A549 (cell line): Measurements from ENCODE around the gene ITPKB. TPM values are rescaled to one million over a fixed set of nuclear protein-coding genes. Genes with fewer than 3 reads are reported as not detected.

Source experiments
- ATAC-seq, 2 experiments: fragments of 200-7000 bp in 1 of 2; fragments of >200 bp in 1 of 2; cut with Nextera tagmentation in 1 of 2; cut with Tn5 transposase in 1 of 2; 3 replicates each; pipeline versions ENCODE4 v1.8.0 to v1.9.1; 2018 to 2020; ENCODE audit warnings: mild to moderate bottlenecking in 1 of 2, moderate library complexity in 1 of 2
- CTCF ChIA-PET: fragments of 300-600 bp; sonication (Branson Sonifier 250); formaldehyde crosslinking; extraction: SDS; loops from one replicate; lab custom pipeline; 2021; ENCODE audit warnings: antibody characterized with exemption, inconsistent platforms; lab: Yijun Ruan, JAX
- POLR2A ChIA-PET: fragments of 350-600 bp; formaldehyde crosslinking; extraction: SDS; loops from one replicate; lab custom pipeline; 2021; ENCODE audit warnings: antibody characterized with exemption, inconsistent platforms; lab: Yijun Ruan, JAX
- DNase-seq, 2 experiments: peaks; one replicate each; pipeline versions ENCODE4 v3.0.0 to v3.0.0-alpha.2; 2011 to 2016; ENCODE audit warnings: low read depth in 1 of 2, low spot score in 1 of 2
- FAIRE-seq: peaks from 2 replicates; lab custom pipeline; 2011; peaks lifted over from hg19 to GRCh38; lab: Jason Lieb, UNC
- H3K27ac ChIP-seq, 2 experiments: fragments of >200 bp; sonication (Bioruptor Twin); formaldehyde crosslinking; 3 replicates each; pipeline ENCODE4 v1.5.1; 2016 to 2017
- H3K4me1 ChIP-seq: fragments of >200 bp; sonication (Bioruptor Twin); formaldehyde crosslinking; 3 replicates; pipeline ENCODE4 v1.6.1; 2016
- H3K4me2 ChIP-seq: fragments of >200 bp; sonication (Bioruptor Twin); formaldehyde crosslinking; 3 replicates; pipeline ENCODE4 v1.6.1; 2016
- H3K4me3 ChIP-seq: fragments of >200 bp; sonication (Bioruptor Twin); formaldehyde crosslinking; 3 replicates; pipeline ENCODE4 v1.5.1; 2016
- H3K9me3 ChIP-seq: fragments of >200 bp; sonication (Bioruptor Twin); formaldehyde crosslinking; 3 replicates; pipeline ENCODE4 v1.6.1; 2016
- ATOH8 ChIP-seq: fragments of 250-450 bp; sonication (Bioruptor Pico); IDR thresholded peaks from 2 replicates; pipeline ENCODE4 v1.5.0; 2020; ENCODE audit warnings: low read depth, mild to moderate bottlenecking, moderate library complexity
- CBX2 ChIP-seq: fragments of 200-600 bp; sonication (generic); IDR thresholded peaks from 2 replicates; pipeline ENCODE4 v1.6.1; 2016; ENCODE audit warnings: low read depth, mild to moderate bottlenecking, borderline replicate concordance
- CEBPB ChIP-seq, 2 experiments: fragments of >200 bp in 1 of 2; sonication (Bioruptor Twin) in 1 of 2; formaldehyde crosslinking in 1 of 2; IDR thresholded peaks; 2 replicates each; pipeline ENCODE4 v1.6.1; 2012 to 2016
- E2F6 ChIP-seq: IDR thresholded peaks from 2 replicates; pipeline ENCODE4 v1.6.1; 2012; ENCODE audit warnings: low read depth, borderline replicate concordance
- FOSB ChIP-seq: fragments of 250-450 bp; sonication (Bioruptor Pico); IDR thresholded peaks from 2 replicates; pipeline ENCODE4 v1.5.0; 2020; ENCODE audit warnings: mild to moderate bottlenecking, moderate library complexity
- GATA3 ChIP-seq: IDR thresholded peaks from 2 replicates; pipeline ENCODE4 v1.6.1; 2012; ENCODE audit warnings: borderline replicate concordance
- HDAC2 ChIP-seq: fragments of 200-600 bp; sonication (generic); IDR thresholded peaks from 2 replicates; pipeline ENCODE4 v1.6.1; 2016
- HEYL ChIP-seq: fragments of 250-450 bp; sonication (Bioruptor Pico); IDR thresholded peaks from 2 replicates; pipeline ENCODE4 v1.8.0; 2021; ENCODE audit warnings: mild to moderate bottlenecking, moderate library complexity
- HOXA7 ChIP-seq: fragments of 250-450 bp; sonication (Bioruptor Pico); IDR thresholded peaks from 2 replicates; pipeline ENCODE4 v1.5.0; 2020; ENCODE audit warnings: mild to moderate bottlenecking, moderate library complexity
- JUN ChIP-seq, 2 experiments: fragments of >200 bp; sonication (Bioruptor Twin); formaldehyde crosslinking; IDR thresholded peaks; 2 replicates in 1 of 2; 3 replicates in 1 of 2; pipeline ENCODE4 v1.6.1; 2016 to 2017
- JUNB ChIP-seq: fragments of >200 bp; sonication (Bioruptor Twin); formaldehyde crosslinking; IDR thresholded peaks from 2 replicates; pipeline ENCODE4 v1.6.1; 2016
- MAZ ChIP-seq: fragments of 150-350 bp; IDR thresholded peaks from 2 replicates; pipeline ENCODE4 v1.6.1; 2014; ENCODE audit warnings: antibody characterized with exemption, low read depth, low read length, borderline replicate concordance
- NR3C1 ChIP-seq: fragments of >200 bp; sonication (Bioruptor Twin); formaldehyde crosslinking; IDR thresholded peaks from 3 replicates; pipeline ENCODE4 v1.6.1; 2017
- PBX3 ChIP-seq: IDR thresholded peaks from 2 replicates; pipeline ENCODE4 v1.6.1; 2012
- POLR2AphosphoS2 ChIP-seq: conservative IDR thresholded peaks from 2 replicates; pipeline ENCODE4 v1.6.1; 2012; ENCODE audit warnings: low read length, improper control_type of control experiment, inconsistent platforms
- RAD21 ChIP-seq, 2 experiments: fragments of >200 bp in 1 of 2; sonication (Bioruptor Twin) in 1 of 2; formaldehyde crosslinking in 1 of 2; IDR thresholded peaks in 1 of 2; conservative IDR thresholded peaks in 1 of 2; 2 replicates in 1 of 2; 3 replicates in 1 of 2; pipeline ENCODE4 v1.6.1; 2012 to 2018; ENCODE audit warnings: inconsistent platforms in 1 of 2
- RARB ChIP-seq: fragments of 250-450 bp; sonication (Bioruptor Pico); IDR thresholded peaks from 2 replicates; pipeline ENCODE4 v1.8.0; 2021; ENCODE audit warnings: mild to moderate bottlenecking, moderate library complexity
- TFCP2L1 ChIP-seq: fragments of 250-450 bp; sonication (Bioruptor Pico); IDR thresholded peaks from 2 replicates; pipeline ENCODE4 v1.5.0; 2021; ENCODE audit warnings: mild to moderate bottlenecking
- USF2 ChIP-seq: fragments of 450-650 bp; IDR thresholded peaks from 2 replicates; pipeline ENCODE4 v1.6.1; 2014; ENCODE audit warnings: antibody characterized with exemption
- WGBS: methylation state at CpG from one replicate; pipeline ENCODE4 v1.1.6; 2017; ENCODE audit errors: missing lambda C conversion rate; 5-methylcytosine and 5-hydroxymethylcytosine counted together
- polyA plus RNA-seq, 4 experiments: library from polyadenylated mRNA; depleted of rRNA in 3 of 4; stranded (reverse); fragments of >200 nt; fragmentation: RNase III in 1 of 4; extraction: RNeasy Plus Mini Kit Qiagen cat#74134 plus additional on column Dnase treatment in 1 of 4; gene quantifications; 2 replicates in 3 of 4; 3 replicates in 1 of 4; pipeline ENCODE4 v1.2.3, GENCODE V29; 2011 to 2017
- TF ChIP-seq, protein P1 (sequence below): fragments of >200 bp; sonication (Bioruptor Twin); formaldehyde crosslinking; IDR thresholded peaks from 3 replicates; pipeline ENCODE4 v1.6.1; 2016

The ITPKB gene
- polyA plus RNA-seq, 2 of the 4 experiments (the other 2 are of a cell fraction) = 1.7 to 2.8 TPM

- H3K4me3 ChIP-seq = no peak overlapping the region
- CTCF ChIA-PET = no interaction called here
- TF ChIP-seq JUNB (no peak), HEYL (CRISPR knock-in tag) (no peak)
- no peak overlapping the region for H3K27ac ChIP-seq
- no peak overlapping the region for H3K4me2 ChIP-seq
- POLR2A ChIA-PET = no interaction called here
- WGBS = 79% methylated on average over 6 of the region's 6 CpGs
- peaks cover 11% of the 10 kb centered on the region; the same call in 2 of the 3 replicates for H3K4me1 ChIP-seq
- FAIRE-seq (no peak), ATAC-seq (no peak), DNase-seq (no peak)
- no peaks in the 10 kb centered on the region for H3K9me3 ChIP-seq
Observed at GRCh38 chr1:226666164-226666506, 72.9 kb downstream of the ITPKB start.

GRCh38 chr1:226665505-226666163, 73.4 kb downstream of the ITPKB start:
- 83% methylated on average over 17 of the region's 17 CpGs for WGBS
- no peak for DNase-seq
- Histone ChIP-seq H3K4me2 (no peak overlapping the region), H3K9me3 (no peaks in the 10 kb centered on the region), H3K4me3 (no peak overlapping the region), H3K27ac (no peak overlapping the region), H3K4me1 (peaks cover 11% of the 10 kb centered on the region; the same call in 2 of the 3 replicates)
- no peak for FAIRE-seq
- TF ChIP-seq NR3C1 (no peak), HDAC2 (no peak), HOXA7 (no peak), TFCP2L1 (no peak), JUN (IDR thresholded peaks at IDR 0.05) (no peak), USF2 (no peak), GATA3 (no peak)
- TF ChIP-seq, protein P1, sequence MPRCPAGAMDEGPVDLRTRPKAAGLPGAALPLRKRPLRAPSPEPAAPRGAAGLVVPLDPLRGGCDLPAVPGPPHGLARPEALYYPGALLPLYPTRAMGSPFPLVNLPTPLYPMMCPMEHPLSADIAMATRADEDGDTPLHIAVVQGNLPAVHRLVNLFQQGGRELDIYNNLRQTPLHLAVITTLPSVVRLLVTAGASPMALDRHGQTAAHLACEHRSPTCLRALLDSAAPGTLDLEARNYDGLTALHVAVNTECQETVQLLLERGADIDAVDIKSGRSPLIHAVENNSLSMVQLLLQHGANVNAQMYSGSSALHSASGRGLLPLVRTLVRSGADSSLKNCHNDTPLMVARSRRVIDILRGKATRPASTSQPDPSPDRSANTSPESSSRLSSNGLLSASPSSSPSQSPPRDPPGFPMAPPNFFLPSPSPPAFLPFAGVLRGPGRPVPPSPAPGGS = no peak
- ATAC-seq = no peak
- ChIA-PET POLR2A (no interaction called here), CTCF (interaction anchor here (1.0 kb wide), 1 partner anchor 20 kb away, joined by 3 read pairs; no protein-coding TSS in a partner anchor)

DNA sequence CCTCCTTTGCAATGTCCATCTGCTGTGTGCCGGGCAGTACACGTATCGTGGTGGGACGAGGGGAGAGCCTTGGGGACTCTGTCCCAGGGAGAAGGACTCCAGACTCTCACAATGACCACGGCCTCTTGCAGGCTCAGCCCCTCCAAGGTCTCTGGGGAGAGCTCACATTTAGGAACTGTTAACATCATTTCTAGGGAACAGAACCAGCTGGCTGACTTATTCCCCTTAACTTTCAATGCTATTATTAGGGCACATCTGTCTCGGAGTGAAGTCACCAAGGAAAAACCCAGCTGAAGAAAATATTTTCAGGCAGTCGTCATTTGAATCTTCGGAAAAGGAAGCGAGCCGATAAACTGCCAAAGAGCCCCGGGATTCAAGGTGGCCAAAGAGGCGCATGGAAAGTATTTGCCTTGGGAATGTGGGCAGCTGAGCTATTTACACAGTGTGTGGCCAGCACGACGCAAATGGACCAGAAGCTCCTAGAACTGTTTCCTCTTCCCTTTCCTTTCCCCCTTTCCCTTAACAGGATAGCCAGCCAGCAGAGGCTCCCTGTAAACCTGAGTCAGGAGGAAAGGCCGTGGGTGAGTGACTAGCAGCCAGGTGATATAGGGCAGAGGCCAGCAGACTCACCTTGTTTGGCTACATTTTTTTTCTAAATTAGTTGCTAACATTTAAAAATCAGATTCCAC, 74.5 kb downstream of the ITPKB start:
- TF ChIP-seq MAZ (no peak), CEBPB (IDR thresholded peaks at IDR 0.05) (no peak), ATOH8 (CRISPR knock-in tag) (no peak), RAD21 (conservative IDR thresholded peaks at IDR 0.05 in 1 of 2, IDR thresholded peaks at IDR 0.05 in 1 of 2) (no peak), CBX2 (no peak), HEYL (CRISPR knock-in tag) (no peak), PBX3 (no peak), E2F6 (no peak), FOSB (CRISPR knock-in tag) (no peak), RARB (CRISPR knock-in tag) (no peak), POLR2AphosphoS2 (no peak), TFCP2L1 (no peak), USF2 (no peak)
- TF ChIP-seq, protein P1 = no peak
- TF ChIP-seq, all 56 proteins: peak for 0
- DNase-seq (no peak), FAIRE-seq (no peak), ATAC-seq (no peak)
- CTCF ChIA-PET = interaction anchor here (0.7 to 1.0 kb wide), 2 partner anchors 21 to 47 kb away, joined by 3 read pairs; no protein-coding TSS in a partner anchor
- Histone ChIP-seq H3K4me3 (no peak overlapping the region), H3K4me2 (no peak overlapping the region), H3K27ac (no peak overlapping the region), H3K4me1 (peaks cover 11% of the 10 kb centered on the region; the same call in 2 of the 3 replicates), H3K9me3 (no peaks in the 10 kb centered on the region)
- WGBS = 80% methylated on average over 13 of the region's 15 CpGs
- POLR2A ChIA-PET = no interaction called here
